Measurements from ENCODE around the gene OPN5. TPM values are rescaled to one million over a fixed set of nuclear protein-coding genes. Genes with fewer than 3 reads are reported as not detected.
A peak's percentile ranks its signal among the peaks of the same experiment; 100 is the strongest.

OPN5 gene
- total RNA-seq, 1 donor from 2014 or later = not detected

GRCh38 chr6:47767102-47767501 lies 14.7 kb upstream of the OPN5 start:
- no peak overlapping the region for H3K27ac Mint-ChIP-seq
- H3K4me3 Mint-ChIP-seq = no peak overlapping the region
- H3K4me1 Mint-ChIP-seq = no peaks in the 10 kb centered on the region
- H3K36me3 Mint-ChIP-seq (ENCODE audit: low read depth) = no peaks in the 10 kb centered on the region
- no peaks in the 10 kb centered on the region for H3K9me3 Mint-ChIP-seq
- intact Hi-C loops (cut with micrococcal nuclease) = no loop called here
- H3K27me3 Mint-ChIP-seq = peaks cover 13% of the 10 kb centered on the region
- DNase-seq = no peak

GRCh38 chr6:47769982-47770381 lies 11.8 kb upstream of the OPN5 start:
- intact Hi-C loops (cut with micrococcal nuclease) = no loop called here
- Mint-ChIP-seq H3K4me3 (no peak overlapping the region), H3K9me3 (no peaks in the 10 kb centered on the region), H3K27me3 (peaks cover 14% of the 10 kb centered on the region), H3K4me1 (no peaks in the 10 kb centered on the region), H3K27ac (no peak overlapping the region), H3K36me3 (ENCODE audit: low read depth) (no peaks in the 10 kb centered on the region)
- no peak for DNase-seq

DNA sequence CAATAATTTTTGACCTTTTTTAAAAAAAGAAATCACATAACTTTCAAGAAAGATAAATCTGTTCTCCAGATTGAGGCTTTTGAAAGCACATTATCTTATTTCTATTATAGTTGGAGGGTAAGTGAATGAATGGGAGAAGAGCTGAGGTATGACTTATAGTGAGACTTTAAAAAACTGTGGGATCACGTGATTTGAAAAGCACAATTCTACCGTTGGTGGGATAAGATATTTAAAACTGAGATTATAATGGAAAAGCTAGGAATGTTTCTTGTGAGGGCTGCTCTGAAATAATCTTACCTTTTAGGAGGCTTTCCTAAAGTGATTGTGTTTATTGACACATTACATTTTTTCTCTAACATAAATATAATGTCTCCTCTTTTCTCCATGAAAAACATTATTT lies 9.5 kb upstream of the OPN5 start:
- no peaks in the 10 kb centered on the region for H3K36me3 Mint-ChIP-seq (ENCODE audit: low read depth)
- H3K27me3 Mint-ChIP-seq = peaks cover 19% of the 10 kb centered on the region
- H3K9me3 Mint-ChIP-seq = no peaks in the 10 kb centered on the region
- no peak for DNase-seq
- no peak overlapping the region for H3K4me3 Mint-ChIP-seq
- intact Hi-C loops (cut with micrococcal nuclease) = no loop called here
- no peak overlapping the region for H3K27ac Mint-ChIP-seq
- H3K4me1 Mint-ChIP-seq = no peaks in the 10 kb centered on the region

- intact Hi-C loops (cut with micrococcal nuclease) = no loop called here
- H3K4me3 Mint-ChIP-seq = no peak overlapping the region
- H3K4me1 Mint-ChIP-seq = no peaks in the 10 kb centered on the region
- no peaks in the 10 kb centered on the region for H3K36me3 Mint-ChIP-seq (ENCODE audit: low read depth)
- H3K27me3 Mint-ChIP-seq = peaks cover 18% of the 10 kb centered on the region
- no peaks in the 10 kb centered on the region for H3K9me3 Mint-ChIP-seq
- no peak for DNase-seq
- no peak overlapping the region for H3K27ac Mint-ChIP-seq
These were observed 8.8 kb upstream of the OPN5 start for GRCh38 chr6:47773005-47773404.

DNA sequence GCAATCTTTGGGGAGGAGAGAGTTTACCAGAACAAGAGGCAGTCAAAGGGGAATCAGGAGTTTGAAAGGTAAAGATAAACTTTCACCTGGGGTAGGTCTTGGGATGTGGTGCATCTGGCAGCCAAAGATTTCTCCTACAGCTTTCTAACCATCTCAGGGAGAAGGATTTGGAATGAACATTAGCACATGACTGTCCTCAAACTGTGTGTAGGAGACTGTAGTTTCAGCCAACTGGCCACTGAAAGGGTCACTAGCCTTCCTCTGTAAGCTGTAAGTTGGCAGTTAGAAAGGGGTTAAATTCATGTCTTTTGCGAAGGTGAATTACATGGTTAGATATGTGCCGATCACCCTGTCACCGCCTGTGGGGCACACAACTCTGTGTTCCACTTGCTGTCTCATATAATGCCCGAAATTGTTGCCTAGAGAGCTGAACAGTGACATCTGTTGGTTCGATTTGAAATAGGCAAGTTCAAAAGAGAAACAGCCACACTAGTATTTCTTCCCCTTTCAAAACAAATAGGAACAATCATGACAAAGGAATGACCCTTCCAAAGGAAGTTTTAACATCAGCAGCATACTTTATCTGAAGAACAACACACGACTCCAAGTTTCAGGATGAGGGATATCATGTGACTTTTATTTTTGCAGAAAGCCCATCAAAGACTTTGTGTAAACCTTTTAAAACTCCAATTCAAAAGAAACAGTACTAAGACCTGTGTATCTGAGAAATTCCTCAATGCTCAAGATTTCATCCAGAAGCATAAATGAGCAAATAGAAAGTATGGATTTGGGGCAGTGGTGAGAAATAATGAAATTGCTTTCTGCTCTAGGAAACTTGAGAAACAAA lies 1.1 kb upstream of the OPN5 start:
- Mint-ChIP-seq H3K4me1 (peaks cover 8% of the 10 kb centered on the region), H3K36me3 (ENCODE audit: low read depth) (no peaks in the 10 kb centered on the region), H3K4me3 (no peak overlapping the region), H3K27me3 (peaks cover 34% of the 10 kb centered on the region), H3K9me3 (no peaks in the 10 kb centered on the region), H3K27ac (no peak overlapping the region)
- intact Hi-C loops (cut with micrococcal nuclease) = loop anchor here (1.0 kb wide), 2 partner anchors 149 to 366 kb away; no protein-coding TSS in a partner anchor
- peak; percentile 79 for DNase-seq

GRCh38 chr6:47785182-47785581 lies 3.4 kb downstream of the OPN5 start:
- H3K27ac Mint-ChIP-seq = no peak overlapping the region
- H3K4me3 Mint-ChIP-seq = no peak overlapping the region
- no peak for DNase-seq
- H3K9me3 Mint-ChIP-seq = no peaks in the 10 kb centered on the region
- peaks cover 12% of the 10 kb centered on the region for H3K4me1 Mint-ChIP-seq
- H3K27me3 Mint-ChIP-seq = peaks cover 40% of the 10 kb centered on the region
- intact Hi-C loops (cut with micrococcal nuclease) = loop anchor here (5.0 kb wide), 1 partner anchor 977 kb away; no protein-coding TSS in a partner anchor
- no peaks in the 10 kb centered on the region for H3K36me3 Mint-ChIP-seq (ENCODE audit: low read depth)

DNA sequence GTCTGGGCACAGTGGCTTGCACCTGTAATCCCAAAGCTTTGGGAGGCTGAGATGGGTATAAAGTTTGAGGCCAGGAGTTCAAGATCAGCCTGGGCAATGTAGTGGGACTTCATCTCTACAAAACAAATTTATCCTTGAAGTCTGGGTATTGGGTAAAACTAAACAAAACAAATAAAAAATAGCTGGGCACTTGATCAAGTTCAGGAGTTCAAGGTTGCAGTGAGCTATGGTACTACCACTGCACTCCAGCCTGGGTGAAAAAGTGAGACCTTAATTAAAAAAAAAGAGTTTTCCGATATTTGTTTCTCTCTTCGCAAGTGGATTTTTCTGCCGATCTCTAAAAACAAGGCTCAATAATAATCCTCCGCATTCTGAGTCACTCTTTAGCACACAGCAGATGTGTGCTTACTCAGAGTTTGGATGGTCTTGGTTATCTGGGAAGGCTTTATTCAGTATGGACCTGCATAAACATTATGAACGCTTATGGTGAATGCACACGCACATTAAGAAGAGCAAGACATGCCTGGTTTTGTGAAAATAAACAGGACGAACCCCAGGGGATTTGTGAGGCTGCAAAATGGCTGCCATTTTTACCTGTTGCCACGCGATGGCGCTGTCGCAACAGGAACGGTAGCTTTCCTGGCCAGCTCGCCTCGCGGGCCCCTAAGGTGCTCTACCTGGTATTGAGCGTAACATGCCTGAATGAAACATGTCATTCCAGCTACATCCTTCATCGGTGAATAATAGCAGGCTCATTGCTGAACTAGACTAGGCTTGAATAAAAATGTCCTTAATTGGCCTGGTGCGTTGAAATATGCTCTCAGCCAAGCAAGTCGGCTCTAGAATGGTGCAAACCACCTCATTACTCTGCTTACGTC lies 6.0 kb downstream of the OPN5 start:
- Mint-ChIP-seq H3K9me3 (no peaks in the 10 kb centered on the region), H3K36me3 (ENCODE audit: low read depth) (no peaks in the 10 kb centered on the region), H3K27me3 (peaks cover 44% of the 10 kb centered on the region), H3K4me1 (peaks cover 4% of the 10 kb centered on the region), H3K4me3 (no peak overlapping the region), H3K27ac (no peak overlapping the region)
- DNase-seq = peak; percentile 85
- intact Hi-C loops (cut with micrococcal nuclease) = loop anchor here (2.0 to 5.0 kb wide), 2 partner anchors 974 to 1623 kb away; no protein-coding TSS in a partner anchor

GRCh38 chr6:47788498-47788884 lies 6.7 kb downstream of the OPN5 start:
- DNase-seq = no peak
- Mint-ChIP-seq H3K4me1 (peaks cover 4% of the 10 kb centered on the region), H3K4me3 (no peak overlapping the region), H3K27me3 (peaks cover 41% of the 10 kb centered on the region), H3K27ac (no peak overlapping the region), H3K36me3 (ENCODE audit: low read depth) (no peaks in the 10 kb centered on the region), H3K9me3 (no peaks in the 10 kb centered on the region)
- intact Hi-C loops (cut with micrococcal nuclease) = loop anchor here (2.0 to 5.0 kb wide), 2 partner anchors 974 to 1622 kb away; no protein-coding TSS in a partner anchor

DNA sequence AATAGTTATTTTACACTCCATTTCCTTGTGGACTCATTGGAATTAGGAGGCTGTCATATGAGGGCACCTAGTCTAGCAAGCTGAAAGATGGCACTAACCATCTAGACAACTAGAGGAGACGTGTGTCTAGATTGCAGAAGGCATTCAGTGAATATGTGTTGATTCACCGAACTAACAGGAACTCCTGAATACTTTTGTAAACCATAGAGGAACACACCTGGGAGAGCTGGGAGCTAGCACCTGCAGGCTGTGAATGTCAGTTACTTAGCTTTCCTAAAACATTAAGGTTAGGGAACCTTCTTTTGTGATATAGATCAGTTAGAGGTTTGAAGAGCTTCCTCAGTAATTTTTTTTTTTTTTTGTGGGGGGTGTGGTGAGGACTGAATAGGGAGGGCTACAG lies 7.7 kb downstream of the OPN5 start:
- Mint-ChIP-seq H3K4me3 (no peak overlapping the region), H3K27ac (no peak overlapping the region), H3K36me3 (ENCODE audit: low read depth) (no peaks in the 10 kb centered on the region), H3K4me1 (peaks cover 4% of the 10 kb centered on the region), H3K27me3 (peaks cover 37% of the 10 kb centered on the region), H3K9me3 (no peaks in the 10 kb centered on the region)
- intact Hi-C loops (cut with micrococcal nuclease) = loop anchor here (2.0 to 5.0 kb wide), 2 partner anchors 973 to 1621 kb away; no protein-coding TSS in a partner anchor
- no peak for DNase-seq

GRCh38 chr6:47792216-47792733 lies 10.4 kb downstream of the OPN5 start:
- Mint-ChIP-seq H3K27me3 (peaks cover 28% of the 10 kb centered on the region), H3K4me1 (peaks cover 4% of the 10 kb centered on the region), H3K4me3 (no peak overlapping the region), H3K9me3 (no peaks in the 10 kb centered on the region), H3K27ac (no peak overlapping the region), H3K36me3 (ENCODE audit: low read depth) (no peaks in the 10 kb centered on the region)
- no peak for DNase-seq
- intact Hi-C loops (cut with micrococcal nuclease) = no loop called here

DNA sequence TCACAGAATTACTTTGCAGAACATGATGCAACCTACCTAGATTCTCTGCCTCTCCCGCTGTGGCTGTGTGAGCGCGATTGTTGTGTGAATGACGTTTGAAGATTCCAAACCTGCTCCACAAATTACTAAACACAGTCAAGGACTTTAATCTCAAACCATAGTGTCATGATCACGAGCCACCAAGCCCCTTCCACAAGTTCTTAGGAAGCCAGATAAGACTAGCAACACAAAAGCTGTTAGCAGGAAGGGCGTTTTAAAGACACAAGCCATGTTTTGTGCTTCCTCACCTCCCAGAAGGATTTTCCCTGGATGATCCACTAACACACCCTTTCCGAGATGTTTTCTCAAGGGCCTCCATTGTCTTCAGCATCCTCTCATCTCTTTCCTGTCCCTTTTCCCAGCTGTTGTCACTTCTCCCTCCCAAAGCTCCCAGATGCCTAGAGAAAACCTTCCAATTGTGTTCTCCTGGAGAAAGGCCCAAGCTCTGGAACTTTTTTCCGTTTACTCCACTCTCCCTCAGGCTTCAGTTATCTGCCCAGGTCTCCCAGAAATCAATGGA lies 12.8 kb downstream of the OPN5 start:
- no peaks in the 10 kb centered on the region for H3K9me3 Mint-ChIP-seq
- intact Hi-C loops (cut with micrococcal nuclease) = no loop called here
- H3K4me1 Mint-ChIP-seq = no peaks in the 10 kb centered on the region
- H3K36me3 Mint-ChIP-seq (ENCODE audit: low read depth) = no peaks in the 10 kb centered on the region
- H3K27me3 Mint-ChIP-seq = peaks cover 19% of the 10 kb centered on the region
- no peak overlapping the region for H3K27ac Mint-ChIP-seq
- no peak overlapping the region for H3K4me3 Mint-ChIP-seq
- no peak for DNase-seq

DNA sequence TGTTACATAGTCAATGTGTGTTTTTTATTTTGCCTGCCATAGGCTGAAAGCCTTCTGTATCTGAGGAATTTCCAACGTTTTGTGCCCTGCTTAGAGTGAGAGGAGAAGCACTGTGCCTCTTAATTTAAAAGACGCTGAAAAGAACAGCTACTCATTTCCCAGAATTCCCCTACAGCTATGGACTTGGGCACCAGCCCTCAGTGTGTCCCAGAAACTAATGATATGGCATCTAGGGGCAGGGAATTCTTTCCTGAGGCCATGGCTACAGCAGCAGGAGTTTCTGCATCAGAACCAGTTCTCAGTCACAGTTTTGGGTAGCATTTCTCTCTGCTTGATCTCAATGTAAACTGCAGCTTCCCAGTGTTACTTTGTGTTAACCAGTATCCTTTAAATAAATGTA lies 20.2 kb downstream of the OPN5 start:
- no peaks in the 10 kb centered on the region for H3K9me3 Mint-ChIP-seq
- intact Hi-C loops (cut with micrococcal nuclease) = no loop called here
- no peaks in the 10 kb centered on the region for H3K4me1 Mint-ChIP-seq
- DNase-seq = no peak
- no peak overlapping the region for H3K4me3 Mint-ChIP-seq
- H3K27ac Mint-ChIP-seq = no peak overlapping the region
- H3K27me3 Mint-ChIP-seq = peaks cover 9% of the 10 kb centered on the region
- no peaks in the 10 kb centered on the region for H3K36me3 Mint-ChIP-seq (ENCODE audit: low read depth)

DNA sequence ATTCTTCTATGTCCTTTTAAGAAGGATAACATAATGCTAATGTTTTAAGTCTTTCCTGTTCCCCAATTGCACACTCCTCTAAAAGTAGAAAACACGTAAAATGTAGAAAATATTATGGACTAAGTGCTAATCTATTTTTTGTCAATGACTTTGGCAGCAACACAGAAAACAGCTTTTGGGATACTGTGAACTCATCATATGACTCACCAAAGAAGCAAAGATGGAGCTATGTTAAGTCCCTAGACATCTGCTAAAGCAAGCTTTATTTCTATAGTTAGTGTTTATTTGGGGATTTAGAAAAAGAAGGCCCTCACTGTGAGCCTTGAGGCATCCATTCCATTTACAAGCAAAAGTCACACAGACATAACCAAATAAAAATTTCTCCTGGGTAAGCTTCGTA lies 23.0 kb downstream of the OPN5 start:
- Mint-ChIP-seq H3K36me3 (ENCODE audit: low read depth) (no peaks in the 10 kb centered on the region), H3K4me1 (no peaks in the 10 kb centered on the region), H3K9me3 (no peaks in the 10 kb centered on the region), H3K27me3 (peaks cover 7% of the 10 kb centered on the region), H3K4me3 (no peak overlapping the region), H3K27ac (no peak overlapping the region)
- intact Hi-C loops (cut with micrococcal nuclease) = no loop called here
- DNase-seq = no peak

Measured in activated CD4-positive, alpha-beta T cell treated with anti-CD3 and anti-CD28 coated beads, Interleukin-2, amount 10 ng/mL, durations not matched to agents 24 days and 14 days (primary cell).